Epithelial cell of esophagus (primary cell): Measurements from ENCODE around the gene SLC45A3.

Experiments
- DNase-seq: peaks from one replicate; pipeline ENCODE4 v3.0.0; 2010; ENCODE audit warnings: low read depth
- H3K4me3 ChIP-seq: 2 replicates; pipeline ENCODE4 v1.5.1; 2011; ENCODE audit warnings: mild to moderate bottlenecking, low read length, control low read depth
- CTCF ChIP-seq: IDR thresholded peaks from 2 replicates; pipeline ENCODE4 v1.5.1; 2011; ENCODE audit warnings: low read depth, mild to moderate bottlenecking, low read length, control low read depth, inconsistent platforms; ENCODE audit not compliant: insufficient read depth; ENCODE audit errors: missing control alignments

The SLC45A3 gene

GRCh38 chr1:205629751-205630150 is 50.6 kb downstream of the SLC45A3 start:
- peak overlapping the region; percentile 72 for H3K4me3 ChIP-seq
- no peak for DNase-seq
- no peak for TF ChIP-seq CTCF

DNA sequence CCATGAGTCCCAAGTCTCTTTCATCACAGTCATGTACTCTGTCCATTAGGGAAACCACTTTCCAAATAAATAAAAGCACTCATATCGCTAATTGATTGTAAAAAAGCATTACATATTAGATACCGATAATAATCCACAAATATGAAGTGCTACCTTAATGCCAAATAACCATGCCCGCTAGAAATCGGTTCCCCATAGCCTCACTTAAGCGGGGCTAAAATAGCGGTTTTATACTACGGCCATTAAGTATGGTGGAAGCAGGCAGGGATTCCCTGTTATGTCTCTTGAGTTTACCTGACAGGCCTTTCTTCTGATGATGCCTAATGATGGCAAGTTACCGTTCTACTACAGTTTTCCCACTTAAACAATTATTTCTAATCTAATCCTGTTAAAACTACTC is 52.4 kb downstream of the SLC45A3 start:
- no peak for TF ChIP-seq CTCF
- DNase-seq: no peak
- H3K4me3 ChIP-seq: no peak overlapping the region

GRCh38 chr1:205626216-205626615 is 54.1 kb downstream of the SLC45A3 start:
- no peak overlapping the region for H3K4me3 ChIP-seq
- DNase-seq: no peak
- no peak for TF ChIP-seq CTCF

- TF ChIP-seq CTCF: no peak
- no peak for DNase-seq
- no peak overlapping the region for H3K4me3 ChIP-seq
Observed at GRCh38 chr1:205623646-205624045, 56.7 kb downstream of the SLC45A3 start.

DNA sequence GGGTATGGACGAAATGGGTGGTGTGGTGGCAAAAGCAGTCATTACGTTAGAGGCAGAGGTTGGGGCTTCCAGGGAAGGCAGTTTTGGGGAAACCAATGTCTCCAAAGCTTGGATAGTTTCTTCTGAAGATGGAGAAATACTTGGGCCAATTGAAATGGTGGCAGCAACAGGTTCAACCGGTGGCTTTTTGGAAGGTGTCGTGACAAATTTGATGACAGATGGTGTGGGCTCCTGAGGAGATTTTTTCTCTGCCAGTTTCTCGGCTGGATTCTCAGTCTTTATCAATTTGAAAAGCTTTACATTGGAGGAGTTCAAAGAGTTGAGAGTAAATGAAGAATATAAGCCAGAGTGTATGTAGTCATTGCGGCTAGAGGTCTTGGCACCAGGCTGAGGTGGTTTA is 60.0 kb downstream of the SLC45A3 start:
- no peak overlapping the region for H3K4me3 ChIP-seq
- TF ChIP-seq CTCF: no peak
- DNase-seq: no peak

DNA sequence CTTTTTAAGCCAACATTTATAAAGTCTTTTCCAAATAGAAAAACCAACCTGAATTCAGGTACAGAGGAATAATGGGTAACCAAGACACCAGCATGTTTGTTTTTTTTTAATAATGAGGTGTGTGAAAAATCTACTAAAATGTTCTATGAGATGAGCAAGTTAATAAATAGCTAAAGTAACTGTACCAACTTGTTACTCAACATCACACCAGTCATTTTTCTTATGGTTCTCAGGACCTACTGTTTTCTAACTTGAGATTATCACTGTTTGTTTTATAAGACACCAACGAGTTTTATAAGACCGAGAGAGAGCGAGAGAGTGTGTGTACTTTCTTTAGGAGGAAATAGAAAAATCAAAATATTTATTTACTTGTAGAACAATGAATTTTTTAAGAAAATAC is 60.9 kb downstream of the SLC45A3 start:
- no peak for TF ChIP-seq CTCF
- H3K4me3 ChIP-seq: no peak overlapping the region
- no peak for DNase-seq

GRCh38 chr1:205616563-205617293 is 63.6 kb downstream of the SLC45A3 start:
- no peak for TF ChIP-seq CTCF
- peak; percentile 80 for DNase-seq
- H3K4me3 ChIP-seq: no peak overlapping the region
